HUES64 (cell line): ENCODE data around the gene NUF2. TPM values are rescaled to one million over a fixed set of nuclear protein-coding genes. Genes with fewer than 3 reads are reported as not detected.
"Not testable (repeated sequence)": the region's sequence is repeated elsewhere in the genome, so short reads cannot be mapped to it uniquely, and the experiment has no call there.

Source experiments
- H3K27ac ChIP-seq: 2 replicates; pipeline ENCODE4 v1.7.0; 2013; ENCODE audit warnings: low read depth, low read length, inconsistent platforms
- H3K27me3 ChIP-seq: 2 replicates; pipeline ENCODE4 v1.6.1; 2013; ENCODE audit warnings: mild to moderate bottlenecking, low read length; ENCODE audit not compliant: insufficient read depth
- H3K36me3 ChIP-seq: 2 replicates; pipeline ENCODE4 v1.6.1; 2013; ENCODE audit warnings: mild to moderate bottlenecking, low read length; ENCODE audit not compliant: insufficient read depth
- H3K4me1 ChIP-seq: 2 replicates; pipeline ENCODE4 v1.6.1; 2013; ENCODE audit warnings: mild to moderate bottlenecking, low read length, moderate library complexity; ENCODE audit not compliant: insufficient read depth
- H3K4me3 ChIP-seq: 2 replicates; pipeline ENCODE4 v1.5.1; 2013; ENCODE audit warnings: mild to moderate bottlenecking, low read length, moderate library complexity
- H3K9ac ChIP-seq: 2 replicates; pipeline ENCODE4 v1.6.1; 2013; ENCODE audit warnings: mild to moderate bottlenecking, low read depth, low read length
- H3K9me3 ChIP-seq: 2 replicates; pipeline ENCODE4 v1.6.1; 2013; ENCODE audit warnings: low read depth, low read length; ENCODE audit not compliant: insufficient read depth
- WGBS: fragments of 150-250, 120-280 bp; methylation state at CpG from one replicate; pipeline ENCODE4 v1.1.7; 2013; ENCODE audit warnings: missing lambda C conversion rate; 5-methylcytosine and 5-hydroxymethylcytosine counted together
- polyA plus RNA-seq, 2 experiments: library from polyadenylated mRNA; stranded (reverse); fragments of 50-300 nt; gene quantifications; one replicate each; pipeline ENCODE4 v1.2.3, GENCODE V29; 2013

Gene NUF2
- polyA plus RNA-seq (2013, experiment 1 of 2), result 28.8 TPM
- polyA plus RNA-seq (2013, experiment 2 of 2), result 44.9 TPM

GRCh38 chr1:163321311-163322305 lies at the start of gene NUF2:
Gene NUF2 (plus strand): TSS chr1:163321954. CDS start chr1:163326052, 4,098 bp downstream.
- H3K4me1 ChIP-seq, result peaks cover 4% of the 10 kb centered on the region; the same call in 1 of the 2 replicates
- under 1% methylated on average over 58 of the region's 58 CpGs for WGBS
- H3K9ac ChIP-seq, result peak within 1 kb of the TSS; percentile 83
- H3K36me3 ChIP-seq, result peaks cover 32% of the 10 kb centered on the region
- peak within 1 kb of the TSS; percentile 83 for H3K4me3 ChIP-seq
- no peaks in the 10 kb centered on the region for H3K9me3 ChIP-seq
- peak within 1 kb of the TSS; percentile 78 for H3K27ac ChIP-seq
- no peaks in the 10 kb centered on the region for H3K27me3 ChIP-seq

DNA sequence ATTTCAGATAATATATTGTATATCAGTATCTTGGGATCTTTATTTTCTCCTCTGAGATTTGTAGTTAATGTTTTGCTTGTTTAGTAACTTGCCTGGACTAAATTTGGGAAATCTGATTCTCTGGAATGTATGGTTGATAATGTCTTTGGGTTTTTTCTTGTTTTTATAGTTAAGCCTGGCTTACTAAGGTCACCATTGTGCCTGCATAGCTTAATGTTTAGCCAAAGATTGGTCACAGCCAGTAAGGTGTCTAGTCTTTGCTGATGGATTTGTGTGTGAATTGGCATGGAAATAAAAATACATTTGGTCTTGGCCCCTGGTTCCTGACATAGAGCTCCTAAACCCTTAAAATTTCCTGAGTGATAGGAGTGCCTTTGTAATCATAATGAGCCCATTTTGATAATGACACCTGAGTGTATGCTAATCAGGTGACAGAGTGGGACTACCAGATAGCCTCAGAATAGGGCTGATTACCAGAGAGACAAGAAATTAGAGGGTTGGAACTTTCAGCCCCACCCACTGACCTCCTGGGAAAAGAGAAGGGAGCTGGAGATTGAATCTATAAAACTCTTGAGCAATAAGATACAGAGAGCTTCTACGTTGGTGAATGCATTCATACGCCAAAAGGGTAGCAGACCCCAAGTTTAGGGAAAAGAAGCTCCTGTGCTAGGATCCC lies 47.9 kb upstream of the NUF2 start:
- H3K27me3 ChIP-seq, result no peaks in the 10 kb centered on the region
- H3K9ac ChIP-seq, result no peak overlapping the region
- no peak overlapping the region for H3K4me3 ChIP-seq
- no peak overlapping the region for H3K27ac ChIP-seq
- H3K36me3 ChIP-seq, result no peaks in the 10 kb centered on the region
- 88% methylated on average over 2 of the region's 2 CpGs for WGBS
- H3K4me1 ChIP-seq, result no peaks in the 10 kb centered on the region
- peaks cover 9% of the 10 kb centered on the region; the same call in 1 of the 2 replicates for H3K9me3 ChIP-seq

DNA sequence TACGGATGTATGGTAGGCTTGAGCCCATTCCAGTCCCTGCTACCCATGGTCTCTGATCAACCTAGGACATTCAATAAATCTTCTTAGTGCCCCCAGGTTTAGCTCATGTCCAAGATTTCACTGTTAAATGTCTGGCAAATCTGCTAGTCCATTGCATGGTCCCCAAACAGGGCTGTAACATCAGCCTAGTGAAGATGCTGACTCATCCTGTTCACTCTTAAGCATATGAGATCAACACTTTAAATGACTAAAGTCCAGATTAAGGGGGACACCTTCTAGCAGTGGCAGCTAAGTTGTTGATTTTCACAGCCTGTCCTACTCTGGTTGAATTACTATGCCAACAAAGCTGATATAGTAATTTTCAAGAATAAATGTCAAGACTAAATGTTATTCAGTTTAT lies 46.5 kb upstream of the NUF2 start:
- no peak overlapping the region for H3K9ac ChIP-seq
- no peaks in the 10 kb centered on the region for H3K27me3 ChIP-seq
- H3K4me1 ChIP-seq, result no peaks in the 10 kb centered on the region
- no peaks in the 10 kb centered on the region for H3K36me3 ChIP-seq
- peaks cover 9% of the 10 kb centered on the region; the same call in 1 of the 2 replicates for H3K9me3 ChIP-seq
- H3K27ac ChIP-seq, result no peak overlapping the region
- WGBS, result 97% methylated on average over 1 of the region's 1 CpG
- no peak overlapping the region for H3K4me3 ChIP-seq

- Histone ChIP-seq H3K4me3 (no peak overlapping the region), H3K27ac (no peak overlapping the region), H3K4me1 (no peaks in the 10 kb centered on the region), H3K36me3 (no peaks in the 10 kb centered on the region), H3K9ac (no peak overlapping the region), H3K9me3 (peaks cover 9% of the 10 kb centered on the region; the same call in 1 of the 2 replicates), H3K27me3 (no peaks in the 10 kb centered on the region)
- WGBS, result 100% methylated on average over 1 of the region's 1 CpG
Observed at GRCh38 chr1:163278602-163279001, 43.2 kb upstream of the NUF2 start.

DNA sequence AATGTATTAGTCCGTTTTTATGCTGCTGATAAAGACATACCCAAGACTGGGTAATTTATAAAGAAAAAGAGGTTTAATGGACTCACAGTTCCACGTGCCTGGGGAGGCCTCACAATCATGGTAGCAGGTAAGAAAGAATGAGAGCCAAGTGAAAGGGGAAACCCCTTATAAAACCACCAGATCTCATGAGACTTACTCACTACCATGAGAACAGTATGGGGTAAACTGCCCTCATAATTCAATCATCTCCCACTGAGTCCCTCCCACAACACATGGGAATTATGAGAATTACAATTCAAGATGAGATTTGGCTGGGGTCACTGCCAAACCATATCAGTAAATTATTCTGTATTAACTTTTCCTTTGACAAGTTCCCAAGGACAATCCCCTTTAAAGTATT lies 36.9 kb upstream of the NUF2 start:
- H3K36me3 ChIP-seq, H3K27me3 ChIP-seq, H3K4me3 ChIP-seq, H3K4me1 ChIP-seq, H3K27ac ChIP-seq, H3K9ac ChIP-seq, H3K9me3 ChIP-seq: not testable (repeated sequence)
- WGBS, result 91% methylated on average over 2 of the region's 2 CpGs

DNA sequence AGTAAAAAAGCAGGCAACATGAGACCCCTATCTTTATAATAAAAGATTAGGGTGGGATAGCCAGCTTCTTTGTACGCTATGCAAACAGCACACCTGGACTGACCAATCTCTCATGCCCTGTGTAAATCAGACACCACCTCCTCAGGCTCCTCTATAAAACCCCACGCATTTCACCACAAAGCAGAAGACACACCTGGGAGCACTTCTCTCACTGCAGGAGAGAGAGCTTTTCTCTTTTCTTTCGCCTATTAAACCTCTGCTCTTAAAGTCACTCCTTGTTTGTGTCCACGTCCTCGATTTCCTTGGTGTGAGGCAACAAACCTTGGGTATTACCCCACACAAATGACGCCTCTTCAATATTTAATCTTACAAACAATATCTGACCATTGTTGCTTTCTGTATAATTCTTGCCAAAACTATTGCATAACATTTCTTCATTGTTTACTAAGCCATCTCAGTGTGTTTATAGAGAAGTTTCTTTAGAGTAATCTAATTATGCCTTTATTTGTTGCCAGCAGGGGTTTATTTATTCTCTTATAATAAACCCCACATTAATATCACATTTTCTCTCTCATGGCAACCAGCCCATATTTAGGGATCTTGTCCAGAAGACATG lies 31.6 kb upstream of the NUF2 start:
- Histone ChIP-seq H3K27ac (no peak overlapping the region), H3K9me3 (no peaks in the 10 kb centered on the region), H3K27me3 (no peaks in the 10 kb centered on the region), H3K36me3 (no peaks in the 10 kb centered on the region), H3K4me3 (no peak overlapping the region), H3K9ac (no peak overlapping the region), H3K4me1 (peaks cover 7% of the 10 kb centered on the region)
- WGBS, result 88% methylated on average over 6 of the region's 6 CpGs

- Histone ChIP-seq H3K36me3 (no peaks in the 10 kb centered on the region), H3K9me3 (no peaks in the 10 kb centered on the region), H3K27ac (no peak overlapping the region), H3K4me1 (peaks cover 11% of the 10 kb centered on the region), H3K9ac (no peak overlapping the region), H3K27me3 (no peaks in the 10 kb centered on the region), H3K4me3 (no peak overlapping the region)
- 98% methylated on average over 3 of the region's 3 CpGs for WGBS
Observed at GRCh38 chr1:163291461-163291860, 30.3 kb upstream of the NUF2 start.

- not testable (repeated sequence) for H3K9ac ChIP-seq, H3K4me3 ChIP-seq, H3K36me3 ChIP-seq, H3K27ac ChIP-seq, H3K27me3 ChIP-seq, H3K9me3 ChIP-seq
- peaks cover 18% of the 10 kb centered on the region for H3K4me1 ChIP-seq
- WGBS, result no CpG with 5 or more reads among the region's 2 CpGs
Observed at GRCh38 chr1:163292153-163292552, 29.6 kb upstream of the NUF2 start.

DNA sequence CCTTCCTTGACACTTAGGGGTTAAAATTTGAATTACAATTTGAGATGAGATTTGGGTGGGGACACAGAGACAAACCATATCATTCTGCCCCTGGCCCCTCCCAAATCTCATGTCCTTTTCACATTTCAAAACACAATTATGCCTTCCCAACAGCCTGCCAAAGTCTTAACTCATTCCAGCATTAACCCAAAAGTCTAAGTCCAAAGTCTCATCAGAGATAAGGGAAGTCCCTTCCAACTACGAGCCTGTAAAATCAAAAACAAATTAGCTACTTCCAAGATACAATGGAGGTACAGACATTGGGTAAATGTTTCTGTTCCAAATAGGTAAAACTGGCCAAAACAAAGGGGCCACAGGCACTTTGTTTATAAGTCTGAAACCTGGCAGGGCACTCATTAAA lies 28.3 kb upstream of the NUF2 start:
- no CpG with 5 or more reads among the region's 1 CpG for WGBS
- not testable (repeated sequence) for H3K9ac ChIP-seq, H3K27me3 ChIP-seq, H3K27ac ChIP-seq, H3K9me3 ChIP-seq, H3K36me3 ChIP-seq, H3K4me3 ChIP-seq
- peaks cover 32% of the 10 kb centered on the region for H3K4me1 ChIP-seq

GRCh38 chr1:163295949-163296348 lies 25.8 kb upstream of the NUF2 start:
- no peaks in the 10 kb centered on the region; the same call in 1 of the 2 replicates for H3K36me3 ChIP-seq
- peaks cover 32% of the 10 kb centered on the region for H3K4me1 ChIP-seq
- no peaks in the 10 kb centered on the region for H3K9me3 ChIP-seq
- H3K27ac ChIP-seq, result no peak overlapping the region
- H3K27me3 ChIP-seq, result no peaks in the 10 kb centered on the region
- no peak overlapping the region for H3K4me3 ChIP-seq
- WGBS, result 94% methylated on average over 2 of the region's 2 CpGs
- no peak overlapping the region for H3K9ac ChIP-seq
